Stimulated activated CD8-positive, alpha-beta memory T cell treated with anti-CD3 and anti-CD28 coated beads, Interleukin-12 subunit alpha, Interleukin-12 subunit beta, amount 100 ng/mL, for 4 hours (primary cell): ENCODE results near the gene SMIM15.
A peak's percentile ranks its signal among the peaks of the same experiment; 100 is the strongest.
"Not testable (repeated sequence)": the region's sequence is repeated elsewhere in the genome, so short reads cannot be mapped to it uniquely, and the experiment has no call there.

Experiments
- DNase-seq: peaks from one replicate; pipeline ENCODE4 v3.0.0-alpha.2; 2020; ENCODE audit warnings: low read depth

SMIM15 gene

DNA sequence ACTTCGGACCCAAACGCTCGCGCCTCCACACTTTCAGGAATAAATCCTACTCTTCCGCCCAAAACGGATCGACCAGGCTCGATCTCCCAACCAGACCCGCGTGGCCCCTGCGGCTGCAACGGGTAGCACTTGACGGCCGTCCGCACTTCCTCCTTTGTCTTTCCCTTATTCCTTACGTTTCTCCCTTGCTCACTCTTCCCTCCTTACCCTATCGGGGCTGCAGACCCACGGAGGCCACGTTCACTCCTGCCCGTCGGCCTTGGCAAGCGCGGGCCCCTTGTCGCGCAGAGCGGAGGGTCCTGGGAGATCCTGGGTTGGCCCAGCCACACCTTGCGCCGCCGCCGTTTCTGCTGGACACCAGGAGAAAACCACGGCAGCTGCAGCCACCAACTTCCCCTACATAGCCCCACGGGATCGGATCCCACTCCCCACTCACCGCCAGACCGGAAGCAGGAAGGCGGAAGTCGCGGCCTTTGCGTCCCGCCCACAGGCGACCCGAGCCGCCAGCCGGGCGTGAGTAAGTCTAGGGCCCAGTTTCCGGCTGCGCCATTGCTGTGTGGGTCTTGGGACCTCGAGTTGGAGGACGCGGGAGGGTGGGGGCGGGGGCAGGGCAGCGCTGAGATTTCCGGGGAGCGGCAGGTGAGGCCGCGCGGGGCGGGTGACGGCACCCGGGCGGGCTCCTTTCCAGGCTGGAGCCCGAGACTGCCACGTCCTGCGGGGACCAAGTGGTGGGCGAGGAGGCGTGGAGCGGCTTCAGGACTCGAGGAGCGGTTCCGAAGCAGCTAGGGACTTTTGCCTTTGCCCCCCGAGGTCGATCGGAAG, at the start of gene SMIM15:
TSS of gene SMIM15 (minus strand) at position 459 of the 822 bp plus-strand sequence. CDS start 2,297 bp downstream, outside the sequence.
- peak; percentile 70 for DNase-seq

- DNase-seq = no peak
Observed at GRCh38 chr5:61207884-61208283, 45.6 kb upstream of the SMIM15 start.

DNA sequence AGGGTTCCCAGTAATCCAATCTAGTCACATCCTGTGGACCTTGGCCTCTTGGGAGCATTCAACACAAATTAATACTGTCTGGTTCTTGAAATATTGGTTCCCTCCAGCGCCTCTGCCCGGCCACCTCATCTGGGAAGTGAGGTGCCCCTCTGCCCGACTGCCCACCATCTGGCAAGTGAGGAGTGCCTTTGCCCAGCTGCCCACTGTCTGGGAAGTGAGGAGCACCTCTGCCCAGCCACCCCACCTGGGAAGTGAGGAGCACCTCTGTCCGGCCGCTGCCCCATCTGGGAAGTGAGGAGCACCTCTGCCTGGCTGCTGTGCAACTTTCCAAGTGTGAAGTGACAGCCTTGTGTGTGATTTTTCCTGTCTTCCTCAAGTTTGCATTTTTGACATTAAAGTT, 42.7 kb upstream of the SMIM15 start:
- DNase-seq = no peak

- no peak for DNase-seq
Observed at GRCh38 chr5:61202213-61202612, 39.9 kb upstream of the SMIM15 start.

DNA sequence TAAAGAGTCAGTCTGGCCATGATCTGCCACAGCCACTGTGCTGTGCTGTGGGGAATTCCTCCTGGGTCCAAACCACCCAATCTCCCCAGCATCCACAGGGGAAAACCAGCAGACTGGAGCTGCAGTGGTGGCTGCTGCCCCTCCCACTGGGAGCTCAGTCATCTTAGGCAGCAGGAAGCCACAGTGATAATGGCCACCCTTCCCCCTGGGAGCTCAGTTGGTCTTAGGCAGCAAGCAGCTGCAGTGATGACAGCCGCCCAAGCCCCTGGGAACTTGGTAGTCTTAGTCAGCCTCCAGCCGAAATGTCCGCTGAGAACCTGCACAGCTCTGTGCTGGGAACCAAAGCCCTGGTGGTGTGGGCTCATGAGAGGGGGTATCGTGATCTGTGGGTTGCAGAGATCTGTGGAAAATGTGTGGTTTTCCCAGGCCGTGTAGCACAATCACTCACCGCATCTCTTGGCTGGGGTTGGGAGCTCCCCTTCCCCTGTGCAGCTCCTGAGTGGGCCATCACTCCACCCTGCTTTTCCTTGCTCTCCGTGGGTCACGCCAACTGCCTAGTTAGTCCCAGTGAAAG, 38.4 kb upstream of the SMIM15 start:
- DNase-seq = no peak

- no peak for DNase-seq
Observed at GRCh38 chr5:61198606-61199005, 36.3 kb upstream of the SMIM15 start.

- DNase-seq = not testable (repeated sequence)
Observed at GRCh38 chr5:61187826-61188225, 25.6 kb upstream of the SMIM15 start.

DNA sequence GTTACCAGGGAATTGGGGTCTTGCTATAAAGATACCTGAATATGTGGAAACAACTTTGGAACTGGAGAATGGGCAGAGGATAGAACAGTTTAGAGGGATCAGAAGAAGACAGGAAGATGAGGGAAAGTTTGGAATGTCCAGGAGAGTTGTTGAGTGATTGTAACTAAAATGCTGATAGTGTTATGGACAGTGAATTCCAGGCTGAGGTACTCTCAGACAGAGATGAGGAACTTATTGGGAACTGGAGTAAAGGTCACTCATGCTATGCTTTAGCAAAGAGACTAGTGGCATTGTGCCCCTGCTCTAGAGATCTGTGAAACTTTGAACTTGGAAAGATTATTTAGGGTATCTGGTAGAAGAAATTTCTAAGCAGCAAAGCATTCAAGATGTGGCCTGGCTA, 25.1 kb upstream of the SMIM15 start:
- DNase-seq = not testable (repeated sequence)

- no peak for DNase-seq
Observed at GRCh38 chr5:61186634-61187033, 24.4 kb upstream of the SMIM15 start.

DNA sequence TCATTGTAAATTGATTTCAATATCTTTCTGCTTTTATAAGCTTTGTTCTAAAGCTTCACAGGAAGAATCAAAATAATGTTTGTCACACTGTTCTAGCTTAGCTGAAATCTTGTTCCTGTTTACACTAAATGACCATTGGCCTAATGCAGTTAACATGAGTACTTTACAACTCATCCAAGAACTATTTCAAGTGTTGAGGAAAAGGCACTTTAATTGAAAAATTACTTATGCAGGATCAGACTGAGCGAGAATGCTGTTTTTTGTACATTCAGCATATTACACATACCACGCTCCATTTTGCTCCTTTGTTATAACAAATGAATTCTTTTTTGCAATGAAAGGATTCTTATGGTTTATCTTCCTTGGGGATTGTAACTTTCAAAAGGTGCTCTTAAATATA, 22.4 kb upstream of the SMIM15 start:
- no peak for DNase-seq

DNA sequence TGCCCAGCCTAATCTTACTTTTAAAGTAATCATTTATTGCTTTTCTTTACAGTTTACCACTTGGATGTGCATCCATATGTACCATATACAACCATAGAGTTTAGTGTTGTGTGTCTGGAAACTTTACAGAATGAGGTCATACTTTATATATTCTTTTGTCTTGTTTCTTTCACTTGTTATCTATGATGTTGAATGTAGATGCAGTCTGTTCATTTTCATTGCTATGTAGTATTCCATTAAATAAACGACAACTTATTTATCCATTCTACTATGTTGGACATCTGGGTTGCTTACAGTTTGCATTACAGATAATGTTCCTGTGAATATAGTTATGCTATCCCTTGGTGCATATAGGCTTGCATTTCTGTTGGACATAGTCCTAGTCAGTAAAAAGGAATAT, 21.3 kb upstream of the SMIM15 start:
- DNase-seq = no peak

GRCh38 chr5:61182449-61182848, 20.2 kb upstream of the SMIM15 start:
- DNase-seq = no peak

DNA sequence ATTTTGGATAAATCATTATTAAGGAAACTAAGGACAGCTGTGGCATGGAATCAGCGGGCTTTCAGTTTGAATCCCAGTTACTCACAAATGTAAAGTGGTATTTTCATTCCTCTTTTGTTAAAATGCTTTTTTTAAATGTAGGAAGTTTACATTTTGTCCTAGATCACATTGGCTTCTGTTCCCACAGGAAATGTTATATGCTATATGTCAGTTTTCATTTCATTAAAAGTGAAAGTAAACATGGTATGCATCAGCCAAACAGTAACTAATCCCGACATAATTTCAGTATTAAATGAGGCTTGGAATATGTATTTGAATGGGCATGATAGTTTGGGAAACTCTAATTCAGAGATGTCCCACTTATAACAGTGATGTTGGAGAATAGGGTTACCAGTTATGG, 18.6 kb upstream of the SMIM15 start:
- no peak for DNase-seq

DNA sequence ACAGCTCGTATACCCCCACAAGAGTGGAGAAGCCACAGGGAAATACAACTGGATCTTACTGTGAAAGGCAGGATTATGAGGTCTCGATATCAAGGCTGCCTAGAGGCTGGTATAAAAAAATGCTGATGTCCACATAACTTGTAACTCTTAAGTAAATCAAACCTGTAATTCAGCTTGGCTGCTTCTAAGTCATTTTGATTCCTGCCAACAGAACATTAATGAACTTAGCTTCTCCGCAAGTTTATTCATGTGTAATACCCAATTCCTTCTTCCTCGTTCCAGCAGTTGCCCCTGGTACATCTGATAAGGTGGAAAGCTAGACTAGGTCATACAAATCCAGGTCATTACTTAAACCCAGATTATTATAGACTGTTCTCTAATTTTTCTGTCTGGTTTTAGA, 16.4 kb upstream of the SMIM15 start:
- no peak for DNase-seq

- DNase-seq = no peak
Observed at GRCh38 chr5:61177716-61178115, 15.4 kb upstream of the SMIM15 start.

GRCh38 chr5:61177070-61177469, 14.8 kb upstream of the SMIM15 start:
- no peak for DNase-seq

GRCh38 chr5:61176631-61177030, 14.4 kb upstream of the SMIM15 start:
- DNase-seq = no peak

GRCh38 chr5:61171479-61171878, 9.2 kb upstream of the SMIM15 start:
- DNase-seq = no peak

- DNase-seq = no peak
Observed at GRCh38 chr5:61168951-61169350, 6.7 kb upstream of the SMIM15 start.

GRCh38 chr5:61167382-61167781, 5.1 kb upstream of the SMIM15 start:
- no peak for DNase-seq

- DNase-seq = no peak
Observed at GRCh38 chr5:61163905-61164304, 1.6 kb upstream of the SMIM15 start.

- no peak for DNase-seq
Observed at GRCh38 chr5:61162832-61163567, 732 bp upstream of the SMIM15 start.

- DNase-seq = no peak
Observed at GRCh38 chr5:61160497-61160896, 1.8 kb downstream of the SMIM15 start.
